NCI-H345 treated with DMSO at 0.1 percent for 48 hours (cell line): ENCODE measurements around the gene NHSL2.

Experiments
- DNase-seq: peaks from one replicate; lab custom pipeline; 2025; ENCODE audit not compliant: unreplicated experiment; lab: John Stamatoyannopoulos, UW

The NHSL2 gene

DNA sequence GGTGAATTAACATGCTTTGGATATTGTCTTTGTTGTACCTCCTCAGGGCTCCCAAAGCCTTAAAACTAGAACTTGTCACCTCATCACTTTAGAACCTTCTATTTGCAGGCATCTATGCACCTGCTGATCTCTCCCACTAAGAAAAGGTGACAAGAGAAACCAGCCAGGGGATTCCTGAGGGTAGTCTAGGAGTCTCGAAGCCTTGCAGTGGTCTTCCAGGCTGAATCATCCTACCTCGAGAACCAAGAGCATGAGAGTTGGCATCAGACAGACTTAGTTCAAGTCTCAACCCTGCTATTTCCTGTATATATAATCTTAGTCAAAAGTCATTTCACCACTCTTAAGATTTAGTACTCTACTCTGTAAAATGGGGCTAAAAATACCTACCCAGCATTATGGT lies 191.5 kb downstream of the NHSL2 start:
- no peak for DNase-seq

DNA sequence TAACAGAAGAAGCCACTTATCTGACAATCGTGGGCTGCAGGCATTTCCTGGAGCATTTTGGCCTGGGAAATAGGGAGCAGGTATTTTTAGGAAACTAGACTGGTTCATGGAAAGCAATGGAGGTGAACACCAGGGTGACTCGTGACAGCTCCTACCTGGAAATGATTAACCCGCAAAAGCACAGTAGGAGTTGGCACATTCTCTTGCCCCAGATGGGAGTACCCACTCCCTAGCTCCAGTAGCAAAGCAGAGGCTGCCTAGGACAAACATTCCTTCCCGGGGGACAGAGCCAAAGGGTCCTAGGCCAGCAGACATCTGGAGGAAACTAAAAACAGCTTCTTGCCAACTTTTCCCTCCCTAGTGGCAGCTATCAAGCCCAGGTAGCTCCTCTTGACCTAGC lies 192.1 kb downstream of the NHSL2 start:
- DNase-seq, result no peak

DNA sequence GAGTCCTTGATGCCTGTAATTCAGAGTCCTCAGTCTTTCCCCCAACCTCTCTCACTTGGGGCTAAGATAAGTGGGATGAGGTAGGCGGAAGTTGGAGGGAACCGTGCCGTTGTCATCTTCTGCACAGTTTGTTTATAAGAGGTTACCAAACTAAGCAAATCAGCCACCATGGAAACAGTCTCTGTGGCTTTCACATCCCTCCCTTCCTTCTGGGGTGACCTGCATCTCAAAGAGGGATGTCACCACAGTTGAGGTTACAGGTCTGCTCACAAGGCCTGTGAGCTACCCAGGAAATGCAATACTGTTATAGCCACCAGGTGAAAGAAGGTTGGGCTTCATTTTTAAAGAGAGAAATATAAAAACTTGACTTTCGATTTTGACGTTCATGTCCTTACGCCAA lies 194.8 kb downstream of the NHSL2 start:
- DNase-seq, result no peak

DNA sequence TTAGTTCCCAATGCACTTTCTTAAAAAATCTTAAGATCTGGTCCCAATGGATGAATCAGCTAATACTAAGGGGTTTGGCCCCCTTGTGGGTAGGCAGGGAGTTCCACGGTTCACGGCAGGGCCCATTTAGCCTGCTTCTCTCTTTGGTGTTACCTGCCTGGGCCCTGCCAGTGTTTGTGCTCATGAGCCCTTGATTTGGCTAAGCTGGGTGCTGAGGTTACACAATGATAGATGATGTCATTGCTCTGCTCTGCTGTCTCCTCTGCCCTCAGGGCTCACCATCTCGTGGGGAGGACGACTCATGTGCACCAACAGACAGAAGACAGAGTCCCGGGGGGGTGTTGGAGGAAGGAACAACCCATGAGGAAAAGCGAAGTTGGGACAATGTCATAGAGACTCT lies 196.7 kb downstream of the NHSL2 start:
- DNase-seq, result no peak

DNA sequence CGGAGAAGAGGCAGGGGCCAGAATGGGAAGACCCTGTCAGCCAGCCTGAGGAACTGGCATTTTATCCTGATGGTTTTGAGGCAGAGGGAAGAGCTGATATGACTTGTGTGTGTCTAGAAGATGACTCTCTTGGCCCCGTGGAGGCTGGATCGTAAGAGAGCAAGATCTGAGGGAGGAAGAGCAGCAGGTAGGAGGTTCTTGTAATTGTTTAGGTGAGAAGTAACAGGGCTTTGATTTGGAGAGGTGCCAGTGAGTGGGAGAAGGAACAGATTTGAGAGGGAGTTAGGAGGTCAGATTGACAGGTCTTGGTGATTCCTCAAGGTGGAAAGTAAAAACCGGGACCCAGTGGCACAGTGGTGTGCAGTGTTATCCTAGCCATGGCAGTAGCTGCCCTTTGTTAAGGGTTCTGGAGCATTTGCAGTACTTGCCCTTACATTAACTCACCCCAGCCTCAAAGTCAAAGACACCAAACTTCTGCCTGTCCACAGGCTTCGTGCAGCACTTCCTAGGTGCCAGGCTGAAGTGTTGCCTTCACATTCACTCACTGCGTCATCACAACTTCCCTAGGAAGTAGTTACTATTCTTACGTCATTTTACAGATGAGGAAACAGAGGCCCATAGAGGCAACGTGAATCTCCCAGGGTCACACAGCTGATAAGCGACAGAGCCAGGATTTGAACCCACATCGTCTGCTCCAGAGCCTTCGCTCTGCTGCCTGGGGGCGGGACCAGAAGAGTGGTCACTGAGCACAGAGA lies 197.4 kb downstream of the NHSL2 start:
- no peak for DNase-seq

DNA sequence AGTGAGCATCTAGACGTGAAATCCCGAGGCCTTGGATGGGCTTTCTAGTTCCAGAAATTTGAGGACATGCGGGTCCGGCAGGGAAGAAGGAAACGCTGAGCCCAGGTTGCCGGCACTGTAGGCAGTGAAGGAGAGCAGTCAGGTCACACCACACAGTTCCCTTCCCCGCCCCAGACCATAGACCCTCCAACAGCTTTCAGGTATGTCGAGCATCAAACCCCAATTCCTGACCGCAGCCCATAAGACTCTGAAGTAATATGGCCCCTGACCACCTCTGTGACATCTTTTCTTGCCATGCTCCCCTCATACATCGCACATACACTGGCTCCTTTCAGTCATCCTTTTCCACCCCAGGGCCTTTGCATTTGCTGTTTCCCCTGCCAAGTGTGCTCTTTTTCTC lies 198.0 kb downstream of the NHSL2 start:
- no peak for DNase-seq

DNA sequence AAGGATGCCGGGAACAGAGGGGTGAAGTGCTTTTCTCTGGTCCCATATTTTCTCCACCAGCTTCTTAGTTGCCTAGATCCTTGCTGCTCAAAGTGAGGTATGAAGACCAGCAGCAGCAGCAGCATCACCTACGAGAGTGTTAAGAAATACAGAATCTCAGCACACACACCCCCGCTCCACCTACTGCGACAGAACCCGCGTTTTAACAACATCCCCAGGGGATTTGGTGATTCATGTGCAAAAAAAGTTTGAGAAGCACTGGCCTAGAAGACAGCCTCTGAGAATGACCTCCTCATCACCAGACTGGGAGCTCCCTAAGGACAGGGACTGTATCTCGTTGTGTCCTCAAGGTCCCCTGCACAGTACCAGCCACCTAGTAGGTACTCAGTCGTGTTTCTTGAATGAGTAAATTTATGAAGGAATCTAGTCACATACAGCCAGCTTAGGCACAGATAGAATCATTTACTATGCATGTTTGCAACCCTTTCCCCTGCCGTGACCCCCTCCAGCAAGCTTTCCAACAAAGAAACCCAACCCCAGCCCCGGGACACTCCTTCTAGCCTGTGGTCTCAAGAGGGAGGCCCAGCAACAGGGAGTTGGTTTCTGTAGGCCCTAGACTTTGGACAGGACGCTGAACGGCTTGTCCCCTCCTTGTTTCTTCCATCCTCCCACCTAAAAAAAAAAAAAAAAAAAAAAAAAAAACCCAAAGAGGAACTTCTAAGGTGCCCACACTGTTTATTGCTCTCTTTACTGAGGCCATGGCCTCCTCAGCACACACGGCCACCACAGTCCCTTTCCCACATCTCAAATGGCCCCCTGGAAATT lies 199.6 kb downstream of the NHSL2 start:
- DNase-seq, result no peak

DNA sequence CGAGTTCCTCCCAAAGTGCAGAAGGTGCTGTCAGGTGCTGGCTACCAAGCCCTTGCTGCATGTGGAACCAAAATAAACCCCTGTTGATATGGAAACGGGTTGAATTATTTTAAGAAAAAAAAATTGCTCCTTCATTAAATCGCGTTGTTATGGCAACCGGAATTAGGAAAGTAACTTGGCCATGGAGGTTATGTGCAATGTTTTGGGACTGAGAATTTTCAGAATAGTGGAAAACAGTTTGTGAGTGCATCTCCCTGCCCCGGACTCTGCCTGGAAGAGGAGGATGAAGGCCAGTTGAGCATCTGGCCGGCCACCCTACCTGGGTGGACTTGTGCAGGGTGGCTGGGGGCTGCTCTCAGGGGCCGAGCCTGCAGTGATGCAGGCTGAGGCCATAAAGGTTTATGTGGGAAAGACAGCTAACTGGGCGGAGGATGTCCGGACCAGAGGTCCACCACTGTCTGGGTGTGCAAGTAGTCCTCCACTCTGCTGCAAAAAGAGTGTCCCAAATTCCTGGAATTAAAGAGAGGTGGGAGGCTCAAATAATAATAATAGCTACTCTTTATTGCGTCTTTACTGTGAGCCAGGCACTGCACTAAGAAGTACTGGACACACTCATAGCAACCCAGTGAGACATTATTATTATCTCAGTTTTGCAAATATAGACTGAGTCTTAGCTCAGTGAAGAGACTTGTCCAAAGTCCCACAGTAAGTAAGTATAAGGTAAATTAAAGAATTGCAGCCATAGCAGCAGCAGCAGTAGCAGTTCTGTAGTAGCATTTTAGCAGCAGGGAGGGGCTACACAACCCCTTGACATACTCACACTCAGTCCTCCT lies 200.4 kb downstream of the NHSL2 start:
- no peak for DNase-seq

DNA sequence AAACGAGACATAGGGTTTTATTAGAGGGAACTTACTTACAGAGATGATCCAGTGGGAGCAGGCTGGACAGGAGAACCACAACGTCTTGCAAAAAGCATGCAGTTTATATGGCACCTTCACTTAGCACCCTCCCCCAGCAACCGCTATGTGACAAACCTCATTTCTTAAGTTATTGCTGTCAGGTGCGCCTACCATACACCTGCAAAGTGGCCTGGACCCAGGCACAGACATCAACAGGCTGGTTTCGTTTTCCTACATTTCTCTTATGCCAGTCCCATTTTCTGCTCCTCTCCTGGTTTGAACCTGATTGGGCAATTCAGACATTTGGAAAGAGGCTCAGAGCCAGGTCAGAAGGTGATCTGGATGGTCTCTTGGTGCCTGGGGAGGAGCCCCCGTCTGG lies 202.8 kb downstream of the NHSL2 start:
- DNase-seq, result no peak

DNA sequence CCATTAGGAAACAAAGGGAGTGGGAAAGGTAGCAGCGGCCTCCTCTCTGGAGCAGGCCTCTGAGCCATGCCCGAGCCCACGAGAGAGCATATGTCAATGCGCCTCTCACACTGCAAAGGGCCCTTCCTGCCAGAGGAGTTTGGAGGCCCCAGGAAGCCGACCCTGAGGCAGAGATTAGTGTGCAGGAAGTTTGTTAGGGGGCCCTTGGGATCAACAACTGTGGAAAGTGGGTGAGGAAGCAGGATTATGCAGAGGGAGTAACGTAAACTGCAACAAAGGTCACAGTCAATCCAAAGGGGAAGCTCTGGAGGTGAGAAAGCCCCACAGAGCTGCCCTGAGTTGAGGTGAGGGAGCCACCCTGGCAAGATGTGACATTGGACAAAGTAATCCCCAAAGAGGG lies 203.7 kb downstream of the NHSL2 start:
- DNase-seq, result no peak

DNA sequence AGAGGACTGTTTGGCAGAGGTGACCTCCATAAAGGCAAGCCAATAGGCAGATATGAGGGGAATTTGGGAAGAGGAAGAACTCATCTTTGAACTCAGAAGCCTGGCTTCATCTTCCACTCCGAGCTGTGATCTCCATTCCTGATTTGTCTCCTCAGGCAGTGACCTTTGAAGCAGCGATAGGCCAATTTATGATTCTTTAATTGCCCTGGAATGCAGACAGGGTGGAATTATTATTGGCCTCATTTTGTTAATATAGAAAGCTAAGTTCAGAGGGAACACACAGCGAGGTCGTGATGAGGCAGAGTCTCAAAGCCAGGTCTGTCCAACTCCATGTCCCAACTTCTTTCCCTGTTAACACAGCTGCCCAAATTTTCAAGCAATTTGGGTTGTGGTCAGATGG lies 204.2 kb downstream of the NHSL2 start:
- no peak for DNase-seq

DNA sequence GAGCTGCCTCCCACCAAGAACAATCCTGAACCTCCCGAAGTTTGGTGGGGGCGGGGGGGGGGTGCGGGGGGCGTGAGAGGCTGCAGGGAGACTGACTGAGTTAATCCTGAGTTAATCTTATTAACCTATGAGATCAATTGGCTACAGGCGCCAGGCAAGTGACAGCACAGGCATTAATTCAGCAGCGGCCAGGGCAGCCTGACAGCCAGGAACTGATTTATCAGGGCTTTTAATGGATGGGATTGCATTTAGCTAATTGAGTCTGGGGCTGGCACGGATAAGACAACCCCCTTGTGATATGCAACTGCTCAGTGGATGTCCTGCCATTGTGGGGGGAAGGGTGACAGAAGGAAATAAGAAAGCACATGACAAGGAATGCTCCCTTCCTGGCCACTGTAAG lies 204.7 kb downstream of the NHSL2 start:
- no peak for DNase-seq

DNA sequence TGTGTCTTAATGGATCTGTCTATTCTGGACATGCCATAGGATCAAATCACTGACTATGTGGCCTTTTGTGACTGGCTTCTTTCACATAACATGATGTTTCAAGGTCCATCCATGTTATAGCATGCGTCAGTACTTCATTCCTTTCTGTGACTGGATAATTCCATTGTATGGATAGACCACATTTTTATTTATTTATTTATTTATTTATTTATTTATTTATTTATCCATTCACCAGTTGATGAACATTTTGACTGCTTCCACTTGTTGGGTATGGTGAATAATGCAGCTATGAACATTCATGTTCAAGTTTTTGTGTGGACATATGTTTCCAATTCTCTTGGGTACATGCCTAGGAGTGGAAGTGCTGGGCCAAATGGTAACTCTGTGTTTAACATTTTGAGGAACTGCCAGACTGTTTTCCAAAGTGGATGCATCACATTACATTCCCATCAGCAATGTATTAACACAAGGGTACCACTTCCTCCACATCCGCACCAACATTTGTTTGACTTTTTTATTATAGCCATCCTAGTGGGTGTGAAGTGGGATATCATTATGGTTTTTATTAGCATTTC lies 207.1 kb downstream of the NHSL2 start:
- no peak for DNase-seq

DNA sequence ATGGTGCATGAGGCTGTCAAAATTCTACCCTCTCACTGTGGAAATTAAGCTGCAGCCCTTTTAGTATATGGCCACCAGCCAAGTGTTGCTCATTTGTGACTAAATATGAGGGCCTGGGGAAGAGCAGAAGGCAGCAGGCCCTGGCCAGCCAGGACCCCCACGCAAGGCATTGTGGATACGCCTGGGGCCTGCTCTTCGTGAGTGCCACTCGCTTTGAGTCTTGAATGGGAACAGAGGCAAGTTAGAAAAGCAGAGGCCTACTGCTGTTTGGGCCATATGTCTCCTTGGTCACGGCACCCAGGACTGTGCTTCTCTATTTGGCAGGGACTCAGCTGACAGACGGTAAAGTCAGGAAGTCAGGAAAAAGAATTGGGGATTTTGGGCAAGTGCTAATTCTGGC lies 210.2 kb downstream of the NHSL2 start:
- no peak for DNase-seq

DNA sequence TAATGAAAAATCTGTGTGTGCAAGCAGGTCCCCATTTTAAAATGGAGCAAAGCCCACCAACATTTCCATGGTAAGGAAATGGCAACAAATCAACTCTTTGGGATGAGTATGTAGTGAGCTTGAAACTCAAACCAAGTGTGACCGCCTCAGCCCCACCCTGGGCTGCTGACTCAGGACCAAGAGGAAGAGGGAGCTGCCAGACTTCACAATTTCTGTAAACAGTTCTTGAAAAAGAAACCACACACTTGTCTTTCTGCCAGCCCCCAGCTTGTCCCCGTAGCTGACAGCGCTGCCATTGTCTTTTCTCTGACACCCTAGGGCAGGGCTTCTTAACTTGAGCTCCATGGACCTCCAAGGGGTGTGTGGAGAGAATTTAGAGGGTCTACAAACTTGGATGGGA lies 210.7 kb downstream of the NHSL2 start:
- no peak for DNase-seq

DNA sequence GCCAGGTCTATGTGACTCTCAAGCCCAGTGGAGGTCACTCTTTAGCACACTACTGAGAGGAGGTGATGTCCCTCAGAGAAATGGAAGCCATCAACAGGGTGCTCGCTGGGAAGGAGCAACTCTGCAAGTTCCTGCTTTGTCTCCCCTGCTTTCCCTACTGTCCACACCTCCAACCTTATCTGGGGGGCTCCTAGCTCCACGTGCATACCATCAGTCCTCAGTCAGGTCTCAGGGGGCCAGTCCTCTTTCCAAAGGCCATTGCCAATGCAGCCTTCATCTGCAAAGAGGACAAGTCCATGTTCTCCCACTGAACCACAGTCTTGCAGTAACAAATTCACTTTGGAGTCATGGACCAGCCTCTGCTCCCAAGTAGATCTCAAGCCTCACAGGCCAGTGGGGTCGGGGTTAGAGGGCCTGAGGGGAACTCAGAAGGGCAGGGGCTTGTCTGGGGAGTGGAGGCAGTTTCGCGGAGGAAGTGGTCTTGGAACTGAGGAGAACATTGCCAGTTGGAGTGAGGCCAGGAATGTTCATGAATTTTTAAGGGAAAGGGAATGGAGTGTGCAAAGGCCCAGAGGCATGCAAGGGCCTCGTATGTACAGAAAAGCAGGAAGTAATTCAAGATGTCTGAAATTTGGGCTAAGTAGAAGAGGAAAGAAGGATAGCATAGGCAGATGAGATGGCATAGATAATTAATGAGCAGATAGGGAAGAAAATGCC lies 212.1 kb downstream of the NHSL2 start:
- no peak for DNase-seq

DNA sequence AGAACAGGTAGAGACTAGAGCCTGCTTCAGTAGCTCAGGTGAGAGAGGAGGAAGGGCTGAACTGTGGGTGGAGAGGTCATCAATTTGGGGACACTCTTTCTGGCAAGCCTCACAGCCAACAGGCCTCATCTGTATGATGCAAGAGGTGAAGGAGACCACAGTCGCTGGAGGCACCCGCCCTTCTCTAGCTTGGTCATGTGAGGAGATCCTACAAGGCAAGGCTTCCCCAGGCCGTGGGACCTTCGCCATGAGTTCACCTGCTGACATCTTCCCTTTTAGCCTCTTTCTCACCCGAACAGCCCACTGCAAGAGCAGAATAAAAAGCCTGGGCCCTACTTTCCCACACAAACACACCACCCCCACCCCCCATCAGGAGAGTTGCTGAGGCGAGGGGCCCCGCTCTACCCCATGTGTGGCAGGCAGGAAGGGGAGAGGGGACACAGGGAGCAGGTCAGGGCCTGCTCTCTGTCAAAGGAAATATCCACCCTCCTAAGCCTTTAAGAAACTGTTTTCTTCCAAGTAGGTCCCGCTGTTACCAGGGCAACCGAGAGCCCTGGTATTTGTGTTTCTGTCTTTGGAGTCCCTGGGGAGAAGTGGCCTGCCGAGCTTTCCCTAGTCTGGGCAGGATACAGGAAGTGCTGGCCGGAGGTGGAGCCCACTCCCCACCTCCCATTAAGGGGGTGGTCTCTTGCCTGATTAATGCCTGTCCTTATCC lies 213.0 kb downstream of the NHSL2 start:
- DNase-seq, result no peak

DNA sequence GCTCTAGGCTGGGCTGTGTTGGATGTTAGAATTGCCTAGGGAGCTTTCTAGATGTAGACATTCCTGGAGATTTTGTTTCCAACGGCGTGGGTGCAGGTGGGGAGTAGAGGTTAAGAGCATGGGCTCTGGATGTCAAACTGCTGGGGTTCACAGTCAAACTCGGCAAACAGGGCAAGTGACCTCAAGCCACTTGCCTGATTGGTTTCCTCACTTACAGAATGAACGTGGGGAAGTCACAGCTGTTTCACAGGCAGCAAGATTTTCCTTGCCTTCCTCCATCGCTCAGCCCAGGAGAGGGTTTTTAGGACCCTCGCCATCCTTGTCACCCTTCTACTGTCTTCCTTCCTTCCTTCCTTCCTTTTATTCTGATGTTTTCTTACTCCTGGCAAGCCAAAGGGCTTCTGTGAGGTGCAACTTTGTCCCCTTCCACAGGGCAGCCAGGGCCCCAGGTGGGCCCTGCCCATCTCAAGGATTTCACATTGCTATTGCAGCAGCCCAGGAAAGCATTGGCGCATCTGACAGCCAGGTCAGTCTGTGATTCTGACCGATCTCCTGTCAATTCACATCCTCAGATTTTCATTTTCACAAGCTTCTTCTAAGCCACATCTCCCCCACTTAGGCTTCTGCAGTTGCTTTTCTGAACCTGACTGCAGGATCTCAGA lies 214.0 kb downstream of the NHSL2 start:
- no peak for DNase-seq

DNA sequence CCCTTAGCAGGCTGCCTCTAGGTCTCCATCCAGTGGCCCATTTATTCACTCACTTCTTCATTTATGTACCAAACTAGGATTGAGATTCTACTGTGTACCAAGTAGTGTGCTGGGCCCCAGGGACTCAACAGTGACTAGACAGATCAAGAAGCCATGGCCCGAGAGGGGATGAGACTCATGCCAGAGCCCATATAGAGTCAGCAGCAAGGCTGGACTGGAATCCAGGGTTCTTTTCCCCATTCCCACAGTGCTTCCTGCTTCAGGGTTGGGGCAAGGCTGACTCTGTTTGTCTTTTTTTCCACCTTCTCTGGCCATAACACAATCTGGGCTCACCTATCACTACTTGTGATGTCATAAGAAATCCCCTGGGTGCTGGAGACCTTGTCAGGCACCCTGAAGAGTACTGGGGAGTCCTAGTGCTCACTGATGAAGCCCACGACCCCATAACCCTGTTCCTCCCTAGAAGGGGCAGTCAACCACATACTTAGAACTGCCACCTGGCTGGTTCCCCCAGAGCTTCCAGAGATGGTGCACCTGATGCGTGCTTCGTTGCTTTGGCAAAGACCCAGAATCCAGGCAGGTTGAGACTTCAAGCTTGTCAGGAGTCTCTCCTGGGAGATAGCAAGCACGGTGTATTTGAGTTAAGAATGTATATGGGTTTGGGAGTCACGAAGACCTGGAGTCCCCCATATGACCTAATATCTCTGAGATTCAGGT lies 214.8 kb downstream of the NHSL2 start:
- no peak for DNase-seq
